Activated CD8-positive, alpha-beta T cell treated with anti-CD3 and anti-CD28 coated beads for 36 hours (primary cell): ENCODE measurements around the gene APEX1. TPM values are rescaled to one million over a fixed set of nuclear protein-coding genes. Genes with fewer than 3 reads are reported as not detected.

ENCODE experiments used
- ATAC-seq: fragments of 200-7000 bp; cut with Tn5 transposase; one replicate; pipeline ENCODE4 v1.10.0; 2021; ENCODE audit warnings: mild to moderate bottlenecking, moderate library complexity
- CTCF ChIA-PET: fragments of 350-600 bp; sonication (Branson Sonifier 250); formaldehyde crosslinking; loops from one replicate; lab custom pipeline; 2021; ENCODE audit warnings: antibody characterized with exemption; lab: Charles Lee
- POLR2A ChIA-PET: fragments of 350-600 bp; sonication (Branson Sonifier 250); formaldehyde crosslinking; loops from one replicate; lab custom pipeline; 2021; ENCODE audit warnings: antibody characterized with exemption; lab: Charles Lee
- DNase-seq: peaks from one replicate; pipeline ENCODE4 v3.0.0-alpha.2; 2020
- H3K27ac Mint-ChIP-seq: one replicate; pipeline ENCODE4 v1.8.0; 2021; ENCODE audit warnings: mild to moderate bottlenecking, mixed read lengths
- H3K27me3 Mint-ChIP-seq: one replicate; pipeline ENCODE4 v1.8.0; 2021; ENCODE audit warnings: mixed read lengths
- H3K36me3 Mint-ChIP-seq: one replicate; pipeline ENCODE4 v1.8.0; 2021; ENCODE audit warnings: low read depth, mixed read lengths
- H3K4me1 Mint-ChIP-seq: one replicate; pipeline ENCODE4 v1.8.0; 2021; ENCODE audit warnings: low read depth, mixed read lengths
- H3K4me3 Mint-ChIP-seq: one replicate; pipeline ENCODE4 v1.8.0; 2021; ENCODE audit warnings: mild to moderate bottlenecking, moderate library complexity, mixed read lengths
- H3K9me3 Mint-ChIP-seq: one replicate; pipeline ENCODE4 v1.8.0; 2021; ENCODE audit warnings: mixed read lengths
- CTCF ChIP-seq: fragments of 200-600 bp; IDR thresholded peaks from one replicate; pipeline ENCODE4 v1.8.0; 2022; ENCODE audit warnings: antibody characterized with exemption, mild to moderate bottlenecking
- intact Hi-C: fragments of 100-400 bp; cut with micrococcal nuclease; formaldehyde crosslinking; loops from one replicate; pipeline ENCODE4 v1.10.0; 2022
- total RNA-seq, 2 experiments: library from RNA; stranded (reverse); gene quantifications; one replicate each; pipeline ENCODE4 v1.2.3, GENCODE V29; 2021

The APEX1 gene
- total RNA-seq, 2 experiments from 2014 or later = 196 to 211 TPM

- no peak for TF ChIP-seq CTCF
- Mint-ChIP-seq H3K4me1 (peaks cover 59% of the 10 kb centered on the region), H3K36me3 (peaks cover 51% of the 10 kb centered on the region), H3K27ac (no peak overlapping the region), H3K4me3 (no peak overlapping the region), H3K9me3 (peaks cover 1% of the 10 kb centered on the region), H3K27me3 (no peaks in the 10 kb centered on the region)
- ChIA-PET POLR2A (interaction anchor here (1.0 to 5.4 kb wide), 7 partner anchors 9 to 136 kb away, joined by 3 to 46 read pairs (median 5); partner anchors contain the start of genes PARP2, PIP4P1 and PNP), CTCF (interaction anchor here (1.7 kb wide), 1 partner anchor 64 kb away, joined by 4 read pairs; no protein-coding TSS in a partner anchor)
- intact Hi-C loops = no loop called here
- DNase-seq = no peak
- ATAC-seq = no peak
These were observed 23.9 kb downstream of the APEX1 start for GRCh38 chr14:20478894-20479293.

- ATAC-seq (no peak), DNase-seq (no peak)
- H3K36me3 Mint-ChIP-seq = peaks cover 16% of the 10 kb centered on the region
- peaks cover 1% of the 10 kb centered on the region for H3K9me3 Mint-ChIP-seq
- H3K4me1 Mint-ChIP-seq = peaks cover 38% of the 10 kb centered on the region
- ChIA-PET CTCF (interaction anchor here (1.0 to 1.2 kb wide), 2 partner anchors 19 to 66 kb away, joined by 3 read pairs; no protein-coding TSS in a partner anchor), POLR2A (interaction anchor here (0.7 to 1.4 kb wide), 4 partner anchors 9 to 60 kb away, joined by 3 to 8 read pairs (median 3); partner anchors contain the start of genes PIP4P1 and PNP)
- no peak overlapping the region for H3K4me3 Mint-ChIP-seq
- intact Hi-C loops = no loop called here
- H3K27ac Mint-ChIP-seq = no peak overlapping the region
- no peaks in the 10 kb centered on the region for H3K27me3 Mint-ChIP-seq
- TF ChIP-seq CTCF = no peak
These were observed 27.4 kb downstream of the APEX1 start for GRCh38 chr14:20482382-20482781.

- ATAC-seq = no peak
- Mint-ChIP-seq H3K36me3 (no peaks in the 10 kb centered on the region), H3K9me3 (no peaks in the 10 kb centered on the region), H3K4me3 (no peak overlapping the region), H3K27ac (no peak overlapping the region), H3K4me1 (peaks cover 55% of the 10 kb centered on the region), H3K27me3 (no peaks in the 10 kb centered on the region)
- no peak for TF ChIP-seq CTCF
- CTCF ChIA-PET = no interaction called here
- intact Hi-C loops = no loop called here
- no peak for DNase-seq
- POLR2A ChIA-PET = interaction anchor here (2.5 to 5.0 kb wide), 2 partner anchors 8 to 16 kb away, joined by 9 to 32 read pairs; no protein-coding TSS in a partner anchor
These were observed 30.9 kb downstream of the APEX1 start for GRCh38 chr14:20485900-20486299.

GRCh38 chr14:20486684-20487395 lies 31.8 kb downstream of the APEX1 start:
- intact Hi-C loops = no loop called here
- H3K4me1 Mint-ChIP-seq = peaks cover 58% of the 10 kb centered on the region
- H3K27me3 Mint-ChIP-seq = no peaks in the 10 kb centered on the region
- no peaks in the 10 kb centered on the region for H3K36me3 Mint-ChIP-seq
- no peak for TF ChIP-seq CTCF
- DNase-seq (no peak), ATAC-seq (no peak)
- CTCF ChIA-PET = interaction anchor here (0.6 to 1.5 kb wide), 5 partner anchors 9 to 85 kb away, joined by 3 to 5 read pairs (median 3); no protein-coding TSS in a partner anchor
- no peak overlapping the region for H3K27ac Mint-ChIP-seq
- no peak overlapping the region for H3K4me3 Mint-ChIP-seq
- POLR2A ChIA-PET = interaction anchor here (1.4 to 5.0 kb wide), 3 partner anchors 9 to 17 kb away, joined by 3 to 32 read pairs (median 9); no protein-coding TSS in a partner anchor
- no peaks in the 10 kb centered on the region for H3K9me3 Mint-ChIP-seq

- intact Hi-C loops = no loop called here
- CTCF ChIA-PET = interaction anchor here (0.6 to 1.5 kb wide), 6 partner anchors 9 to 86 kb away, joined by 3 to 5 read pairs (median 3); no protein-coding TSS in a partner anchor
- Mint-ChIP-seq H3K36me3 (no peaks in the 10 kb centered on the region), H3K27ac (no peak overlapping the region), H3K27me3 (no peaks in the 10 kb centered on the region), H3K4me1 (peaks cover 55% of the 10 kb centered on the region), H3K9me3 (no peaks in the 10 kb centered on the region), H3K4me3 (no peak overlapping the region)
- no peak for TF ChIP-seq CTCF
- POLR2A ChIA-PET = interaction anchor here (1.4 to 5.0 kb wide), 2 partner anchors 9 to 17 kb away, joined by 3 to 32 read pairs; no protein-coding TSS in a partner anchor
- ATAC-seq (no peak), DNase-seq (no peak)
These were observed 32.3 kb downstream of the APEX1 start for GRCh38 chr14:20487396-20487725.
